ENCODE measurements around the gene PFKM. TPM values are rescaled to one million over a fixed set of nuclear protein-coding genes. Genes with fewer than 3 reads are reported as not detected.

Gene PFKM
- total and polyA plus RNA-seq, 2 donors (not counting 3 experiments of a cell fraction or from before 2014, with no cell fraction given): 53.4 to 74.4 TPM

DNA sequence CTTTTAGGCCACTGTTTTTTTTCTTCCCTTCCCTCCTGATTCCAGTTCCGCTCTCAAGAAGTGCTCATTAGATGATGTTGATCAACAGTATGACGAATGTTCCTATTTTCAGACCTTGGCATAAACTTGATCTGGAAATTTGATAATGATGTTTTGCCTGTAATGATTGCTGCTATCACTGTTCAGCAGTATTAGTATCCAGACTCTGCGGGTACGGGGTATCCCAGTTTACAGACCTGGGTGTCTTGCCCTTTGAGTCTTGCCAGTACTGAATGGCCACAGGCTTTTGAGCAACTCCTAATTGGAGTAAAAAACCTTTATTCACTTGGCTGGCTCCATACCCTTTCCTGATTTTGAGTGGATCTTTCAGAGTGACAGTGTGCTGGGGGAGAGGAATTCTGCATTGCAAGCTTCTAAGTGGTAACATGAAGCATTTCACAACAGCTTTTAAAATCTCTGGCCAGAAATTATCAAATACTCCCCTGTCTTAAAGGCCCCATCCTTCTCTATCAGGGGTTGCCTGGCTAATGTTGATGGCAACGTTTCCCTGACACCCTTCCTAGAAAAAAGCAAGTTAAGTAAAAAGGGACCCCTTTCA lies 44.1 kb downstream of the PFKM start:
- no peaks in the 10 kb centered on the region for H3K9me3 ChIP-seq (replicated peaks; ENCODE audit: control insufficient read depth, insufficient read depth, low read length)
- H3K9me1 ChIP-seq (replicated peaks; ENCODE audit: control insufficient read depth, extremely low read depth, insufficient read depth, low read length): no peaks in the 10 kb centered on the region
- H4K20me1 ChIP-seq (replicated peaks; ENCODE audit: control insufficient read depth, extremely low read depth, insufficient read depth, low read length): no peaks in the 10 kb centered on the region
- H3K4me2 ChIP-seq (ENCODE audit: insufficient read depth, low read length): no peak overlapping the region
- no peak overlapping the region for H3K9ac ChIP-seq (replicated peaks; ENCODE audit: extremely low read depth, insufficient read depth, low read length)
- no TSS peak for BruUV-seq (replicated peaks)
- no peak overlapping the region for H3K4me3 ChIP-seq (replicated peaks in 1 of 3; ENCODE audit: insufficient read depth in 1 of 3, low read depth in 1 of 3, low read length in 3 of 3)
- no peak overlapping the region for H2AFZ ChIP-seq (ENCODE audit: low read depth, low read length)
- H3K36me3 ChIP-seq (ENCODE audit: control insufficient read depth in 2 of 2, extremely low read depth in 1 of 2, insufficient read depth in 2 of 2, low read length in 2 of 2): no peaks in the 10 kb centered on the region
- dilution Hi-C loops (cut with MboI; ENCODE audit: extremely low pct_ligation_motif_present, low sequenced_read_pairs): no loop called here
- ChIA-PET CTCF (interaction anchor here (0.9 to 2.7 kb wide), 6 partner anchors 34 to 221 kb away, joined by 3 to 16 read pairs (median 4); partner anchors contain the start of gene TMEM106C), POLR2A (no interaction called here)
- FAIRE-seq (no peak), DNase-seq (ENCODE audit: low read depth, low spot score) (no peak)
- intact Hi-C loops (cut with micrococcal nuclease): loop anchor here (5.0 kb wide), 1 partner anchor 161 kb away; the partner anchor contains the start of gene COL2A1
- H3K79me2 ChIP-seq (ENCODE audit: control insufficient read depth, insufficient read depth, low read length): no peaks in the 10 kb centered on the region
- no peak overlapping the region for H3K27ac ChIP-seq (ENCODE audit: insufficient read depth, low read depth, low read length)
- peaks cover 10 to 23% of the 10 kb centered on the region in 2 experiments for H3K27me3 ChIP-seq (ENCODE audit: control insufficient read depth in 2 of 2, insufficient read depth in 2 of 2, low read length in 2 of 2)
- no peak for TF ChIP-seq MYC (IDR thresholded peaks at IDR 0.05; ENCODE audit: low read depth, low read length)
- no peak for TF ChIP-seq POLR2AphosphoS5 (IDR thresholded peaks at IDR 0.05; ENCODE audit: insufficient read depth, low read depth, low read length)
- no peak for TF ChIP-seq POLR2A (IDR thresholded peaks at IDR 0.05; ENCODE audit: low read depth, low read length)
- TF ChIP-seq, protein P1, sequence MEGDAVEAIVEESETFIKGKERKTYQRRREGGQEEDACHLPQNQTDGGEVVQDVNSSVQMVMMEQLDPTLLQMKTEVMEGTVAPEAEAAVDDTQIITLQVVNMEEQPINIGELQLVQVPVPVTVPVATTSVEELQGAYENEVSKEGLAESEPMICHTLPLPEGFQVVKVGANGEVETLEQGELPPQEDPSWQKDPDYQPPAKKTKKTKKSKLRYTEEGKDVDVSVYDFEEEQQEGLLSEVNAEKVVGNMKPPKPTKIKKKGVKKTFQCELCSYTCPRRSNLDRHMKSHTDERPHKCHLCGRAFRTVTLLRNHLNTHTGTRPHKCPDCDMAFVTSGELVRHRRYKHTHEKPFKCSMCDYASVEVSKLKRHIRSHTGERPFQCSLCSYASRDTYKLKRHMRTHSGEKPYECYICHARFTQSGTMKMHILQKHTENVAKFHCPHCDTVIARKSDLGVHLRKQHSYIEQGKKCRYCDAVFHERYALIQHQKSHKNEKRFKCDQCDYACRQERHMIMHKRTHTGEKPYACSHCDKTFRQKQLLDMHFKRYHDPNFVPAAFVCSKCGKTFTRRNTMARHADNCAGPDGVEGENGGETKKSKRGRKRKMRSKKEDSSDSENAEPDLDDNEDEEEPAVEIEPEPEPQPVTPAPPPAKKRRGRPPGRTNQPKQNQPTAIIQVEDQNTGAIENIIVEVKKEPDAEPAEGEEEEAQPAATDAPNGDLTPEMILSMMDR (IDR thresholded peaks at IDR 0.05; ENCODE audit: extremely low read depth in 1 of 2, insufficient read depth in 1 of 2, low read depth in 1 of 2, low read length in 2 of 2): no peak
- TF ChIP-seq EZH2 (IDR thresholded peaks at IDR 0.05; ENCODE audit: borderline replicate concordance, low read depth, low read length, severe bottlenecking): no peak
- TF ChIP-seq FOS (IDR thresholded peaks at IDR 0.05; ENCODE audit: borderline replicate concordance, insufficient read depth, low read length): no peak
- TF ChIP-seq, protein P2, sequence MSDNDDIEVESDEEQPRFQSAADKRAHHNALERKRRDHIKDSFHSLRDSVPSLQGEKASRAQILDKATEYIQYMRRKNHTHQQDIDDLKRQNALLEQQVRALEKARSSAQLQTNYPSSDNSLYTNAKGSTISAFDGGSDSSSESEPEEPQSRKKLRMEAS (IDR thresholded peaks at IDR 0.05; ENCODE audit: insufficient read depth, insufficient read length): no peak
- TF ChIP-seq JUN (IDR thresholded peaks at IDR 0.05; ENCODE audit: borderline replicate concordance, insufficient read depth, insufficient read length, low read depth): no peak
- no peak for TF ChIP-seq GATA2 (IDR thresholded peaks at IDR 0.05; ENCODE audit: insufficient read depth, insufficient read length, low read depth, low read length)
- no peaks in the 10 kb centered on the region for H3K4me1 ChIP-seq (ENCODE audit: control insufficient read depth, extremely low read depth, insufficient read depth, low read length)
